Astrocyte (in vitro differentiated cells and primary cell): ENCODE results near the gene TMEM94. TPM values are rescaled to one million over a fixed set of nuclear protein-coding genes. Genes with fewer than 3 reads are reported as not detected.

Experiments used
- DNase-seq: peaks from one replicate; pipeline ENCODE4 v3.0.0-alpha.2; 2010; ENCODE audit warnings: low read depth
- FAIRE-seq: peaks from 2 replicates; lab custom pipeline; 2011; peaks lifted over from hg19 to GRCh38; lab: Jason Lieb, UNC
- H2AFZ ChIP-seq: 2 replicates; pipeline ENCODE4 v1.6.0; 2012; ENCODE audit warnings: low read depth, low read length, inconsistent platforms
- H3K27ac ChIP-seq: 2 replicates; pipeline ENCODE4 v1.5.1; 2011; ENCODE audit warnings: low read depth, low read length, inconsistent platforms
- H3K27me3 ChIP-seq: 2 replicates; pipeline ENCODE4 v1.6.0; 2011; ENCODE audit warnings: low read length, inconsistent platforms; ENCODE audit not compliant: insufficient read depth
- H3K36me3 ChIP-seq: 2 replicates; pipeline ENCODE4 v1.5.1; 2011; ENCODE audit warnings: low read length, inconsistent platforms; ENCODE audit not compliant: insufficient read depth
- H3K4me1 ChIP-seq: 2 replicates; pipeline ENCODE4 v1.5.1; 2011; ENCODE audit warnings: low read length, inconsistent platforms; ENCODE audit not compliant: insufficient read depth
- H3K4me2 ChIP-seq: 2 replicates; pipeline ENCODE4 v1.6.0; 2012; ENCODE audit warnings: low read length, inconsistent platforms
- H3K4me3 ChIP-seq: 2 replicates; pipeline ENCODE4 v1.5.1; 2011; ENCODE audit warnings: low read depth, mild to moderate bottlenecking, low read length, inconsistent platforms; ENCODE audit not compliant: insufficient read depth
- H3K79me2 ChIP-seq: 2 replicates; pipeline ENCODE4 v1.6.0; 2012; ENCODE audit warnings: mild to moderate bottlenecking, low read length, inconsistent platforms; ENCODE audit not compliant: insufficient read depth
- H3K9ac ChIP-seq: 2 replicates; pipeline ENCODE4 v1.6.0; 2012; ENCODE audit warnings: mild to moderate bottlenecking, low read length, inconsistent platforms
- H3K9me3 ChIP-seq: 2 replicates; pipeline ENCODE4 v1.5.1; 2012; ENCODE audit warnings: low read depth, mild to moderate bottlenecking, low read length, inconsistent platforms; ENCODE audit not compliant: insufficient read depth
- H4K20me1 ChIP-seq: 2 replicates; pipeline ENCODE4 v1.6.0; 2012; ENCODE audit warnings: low read length, inconsistent platforms; ENCODE audit not compliant: insufficient read depth
- H3K27ac Mint-ChIP-seq: one replicate; pipeline ENCODE4 v1.8.0; 2021; ENCODE audit warnings: mild to moderate bottlenecking, mixed read lengths; ENCODE audit not compliant: unreplicated experiment
- H3K27me3 Mint-ChIP-seq: one replicate; pipeline ENCODE4 v1.8.0; 2021; ENCODE audit warnings: low read depth, mixed read lengths; ENCODE audit not compliant: unreplicated experiment
- H3K36me3 Mint-ChIP-seq: one replicate; pipeline ENCODE4 v1.8.0; 2021; ENCODE audit warnings: low read depth, mixed read lengths; ENCODE audit not compliant: unreplicated experiment
- H3K4me1 Mint-ChIP-seq: one replicate; pipeline ENCODE4 v1.8.0; 2021; ENCODE audit warnings: low read depth, mixed read lengths; ENCODE audit not compliant: unreplicated experiment
- H3K4me3 Mint-ChIP-seq: one replicate; pipeline ENCODE4 v1.8.0; 2021; ENCODE audit warnings: mild to moderate bottlenecking, moderate library complexity, mixed read lengths; ENCODE audit not compliant: unreplicated experiment
- H3K9me3 Mint-ChIP-seq: one replicate; pipeline ENCODE4 v1.8.0; 2021; ENCODE audit warnings: mild to moderate bottlenecking, mixed read lengths; ENCODE audit not compliant: unreplicated experiment
- EZH2 ChIP-seq: IDR thresholded peaks from 2 replicates; pipeline ENCODE4 v1.6.1; 2012; ENCODE audit warnings: mild to moderate bottlenecking, low read length, inconsistent platforms; ENCODE audit not compliant: insufficient read depth
- total RNA-seq: library from RNA; stranded (reverse); gene quantifications from 2 replicates; pipeline ENCODE4 v1.2.1, GENCODE V29; 2021
- TF ChIP-seq, protein P1 (sequence below): IDR thresholded peaks from 2 replicates; pipeline ENCODE4 v1.5.1; 2011; ENCODE audit warnings: low read depth, mild to moderate bottlenecking, inconsistent platforms, low read length, moderate library complexity; ENCODE audit not compliant: insufficient read depth

Gene TMEM94
- total RNA-seq, 1 donor from 2014 or later = 52.4 TPM

- Histone ChIP-seq H2AFZ (no peak overlapping the region), H3K4me1 (peaks cover 13% of the 10 kb centered on the region), H4K20me1 (peaks cover 34% of the 10 kb centered on the region), H3K4me3 (no peak overlapping the region), H3K4me2 (no peak overlapping the region), H3K36me3 (no peaks in the 10 kb centered on the region), H3K27me3 (no peaks in the 10 kb centered on the region), H3K9me3 (no peaks in the 10 kb centered on the region), H3K79me2 (peaks cover 31% of the 10 kb centered on the region), H3K27ac (no peak overlapping the region), H3K9ac (no peak overlapping the region)
- DNase-seq = no peak
- no peak for TF ChIP-seq EZH2
- TF ChIP-seq, protein P1, sequence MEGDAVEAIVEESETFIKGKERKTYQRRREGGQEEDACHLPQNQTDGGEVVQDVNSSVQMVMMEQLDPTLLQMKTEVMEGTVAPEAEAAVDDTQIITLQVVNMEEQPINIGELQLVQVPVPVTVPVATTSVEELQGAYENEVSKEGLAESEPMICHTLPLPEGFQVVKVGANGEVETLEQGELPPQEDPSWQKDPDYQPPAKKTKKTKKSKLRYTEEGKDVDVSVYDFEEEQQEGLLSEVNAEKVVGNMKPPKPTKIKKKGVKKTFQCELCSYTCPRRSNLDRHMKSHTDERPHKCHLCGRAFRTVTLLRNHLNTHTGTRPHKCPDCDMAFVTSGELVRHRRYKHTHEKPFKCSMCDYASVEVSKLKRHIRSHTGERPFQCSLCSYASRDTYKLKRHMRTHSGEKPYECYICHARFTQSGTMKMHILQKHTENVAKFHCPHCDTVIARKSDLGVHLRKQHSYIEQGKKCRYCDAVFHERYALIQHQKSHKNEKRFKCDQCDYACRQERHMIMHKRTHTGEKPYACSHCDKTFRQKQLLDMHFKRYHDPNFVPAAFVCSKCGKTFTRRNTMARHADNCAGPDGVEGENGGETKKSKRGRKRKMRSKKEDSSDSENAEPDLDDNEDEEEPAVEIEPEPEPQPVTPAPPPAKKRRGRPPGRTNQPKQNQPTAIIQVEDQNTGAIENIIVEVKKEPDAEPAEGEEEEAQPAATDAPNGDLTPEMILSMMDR = no peak
- no peaks in the 10 kb centered on the region for H3K27me3 Mint-ChIP-seq
- H3K9me3 Mint-ChIP-seq = no peaks in the 10 kb centered on the region
- H3K4me1 Mint-ChIP-seq = peaks cover 8% of the 10 kb centered on the region
- H3K4me3 Mint-ChIP-seq = no peak overlapping the region
- no peak overlapping the region for H3K27ac Mint-ChIP-seq
- peaks cover 16% of the 10 kb centered on the region for H3K36me3 Mint-ChIP-seq
- FAIRE-seq = no peak
Measured at GRCh38 chr17:75471207-75471606, 14.8 kb downstream of the TMEM94 start.

GRCh38 chr17:75472119-75472518 lies 15.7 kb downstream of the TMEM94 start:
- Histone ChIP-seq H3K79me2 (peaks cover 22% of the 10 kb centered on the region), H4K20me1 (peaks cover 42% of the 10 kb centered on the region), H3K27me3 (no peaks in the 10 kb centered on the region), H3K36me3 (no peaks in the 10 kb centered on the region), H3K27ac (no peak overlapping the region), H2AFZ (no peak overlapping the region), H3K9ac (no peak overlapping the region), H3K4me2 (no peak overlapping the region), H3K4me1 (peaks cover 22% of the 10 kb centered on the region), H3K4me3 (no peak overlapping the region), H3K9me3 (no peaks in the 10 kb centered on the region)
- no peak for DNase-seq
- TF ChIP-seq, protein P1 = no peak
- no peak for TF ChIP-seq EZH2
- Mint-ChIP-seq H3K27me3 (no peaks in the 10 kb centered on the region), H3K27ac (no peak overlapping the region), H3K4me3 (no peak overlapping the region), H3K36me3 (peaks cover 16% of the 10 kb centered on the region), H3K9me3 (no peaks in the 10 kb centered on the region), H3K4me1 (peaks cover 12% of the 10 kb centered on the region)
- no peak for FAIRE-seq

DNA sequence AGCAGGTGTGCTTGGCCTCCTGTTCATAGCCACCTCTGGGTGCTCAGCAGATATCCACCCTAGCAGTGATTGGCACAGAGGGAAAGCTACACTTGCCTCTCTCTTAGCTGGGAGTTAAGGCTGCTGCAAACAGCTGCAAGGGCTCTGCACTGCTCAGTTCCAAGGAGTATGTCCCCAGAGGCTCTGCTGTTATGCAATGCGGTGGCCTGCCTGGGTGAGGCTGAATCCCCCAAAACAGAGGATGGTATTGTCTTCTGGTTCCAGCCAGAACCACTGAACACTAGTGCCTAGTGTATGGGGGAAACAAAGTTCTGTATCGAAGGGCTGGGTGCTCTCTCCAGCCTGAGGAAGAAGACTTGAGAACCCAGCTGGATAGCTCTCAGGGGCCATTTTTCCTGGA lies 16.8 kb downstream of the TMEM94 start:
- no peaks in the 10 kb centered on the region for H3K27me3 ChIP-seq
- FAIRE-seq (no peak), DNase-seq (no peak)
- no peak overlapping the region for H3K4me3 Mint-ChIP-seq
- no peaks in the 10 kb centered on the region for H3K27me3 Mint-ChIP-seq
- H3K79me2 ChIP-seq = peaks cover 17% of the 10 kb centered on the region
- peaks cover 16% of the 10 kb centered on the region for H3K36me3 Mint-ChIP-seq
- no peak overlapping the region for H3K27ac ChIP-seq
- no peak overlapping the region for H2AFZ ChIP-seq
- TF ChIP-seq, protein P1 = no peak
- no peak for TF ChIP-seq EZH2
- peaks cover 12% of the 10 kb centered on the region for H3K4me1 Mint-ChIP-seq
- H3K9ac ChIP-seq = no peak overlapping the region
- H3K27ac Mint-ChIP-seq = no peak overlapping the region
- H3K36me3 ChIP-seq = no peaks in the 10 kb centered on the region
- H3K4me2 ChIP-seq = no peak overlapping the region
- H3K9me3 ChIP-seq = no peaks in the 10 kb centered on the region
- peaks cover 38% of the 10 kb centered on the region for H4K20me1 ChIP-seq
- no peaks in the 10 kb centered on the region for H3K9me3 Mint-ChIP-seq
- H3K4me1 ChIP-seq = peaks cover 22% of the 10 kb centered on the region
- no peak overlapping the region for H3K4me3 ChIP-seq
